IPS-18a (cell line): Measurements from ENCODE around the gene PREP.

Source experiments
- H3K27ac ChIP-seq: one replicate; pipeline ENCODE4 v1.5.1; 2013; ENCODE audit warnings: low read length
- H3K27me3 ChIP-seq: one replicate; pipeline ENCODE4 v1.6.1; 2013; ENCODE audit warnings: mild to moderate bottlenecking, low read length; ENCODE audit not compliant: control insufficient read depth, insufficient read depth
- H3K36me3 ChIP-seq: one replicate; pipeline ENCODE4 v1.6.1; 2013; ENCODE audit warnings: low read depth, low read length; ENCODE audit not compliant: control insufficient read depth
- H3K4me1 ChIP-seq: one replicate; pipeline ENCODE4 v1.6.1; 2013; ENCODE audit warnings: low read depth, low read length; ENCODE audit not compliant: control insufficient read depth
- H3K4me3 ChIP-seq: one replicate; pipeline ENCODE4 v1.5.1; 2013; ENCODE audit warnings: low read length
- H3K9ac ChIP-seq: one replicate; pipeline ENCODE4 v1.6.1; 2013; ENCODE audit warnings: mild to moderate bottlenecking, low read length, moderate library complexity
- H3K9me3 ChIP-seq: one replicate; pipeline ENCODE4 v1.6.1; 2013; ENCODE audit warnings: low read depth, low read length; ENCODE audit not compliant: control insufficient read depth

Gene PREP

DNA sequence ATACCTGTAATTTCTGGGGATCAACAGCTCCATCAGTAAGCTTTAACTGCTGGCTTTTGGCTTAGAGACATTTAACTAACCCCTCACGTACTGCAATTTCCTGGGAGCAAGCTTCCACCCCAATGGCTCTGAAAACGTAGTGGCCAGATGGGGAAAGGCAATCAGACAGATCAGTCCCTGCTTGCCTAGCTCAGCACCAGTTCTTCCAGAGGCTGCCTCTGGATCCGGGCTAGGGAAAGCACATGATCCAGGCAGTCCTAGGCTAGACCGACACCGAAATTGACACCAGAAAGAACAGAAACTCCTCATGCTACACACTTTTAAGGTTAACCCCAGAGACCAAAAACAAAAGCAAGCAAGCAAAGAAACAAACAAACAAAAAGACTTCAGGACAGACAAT is 13.3 kb downstream of the PREP start:
- Histone ChIP-seq H3K36me3 (peaks cover 3% of the 10 kb centered on the region), H3K9ac (no peak overlapping the region), H3K4me1 (no peaks in the 10 kb centered on the region), H3K9me3 (no peaks in the 10 kb centered on the region), H3K4me3 (no peak overlapping the region), H3K27me3 (no peaks in the 10 kb centered on the region), H3K27ac (no peak overlapping the region)

GRCh38 chr6:105388392-105388791 is 14.5 kb downstream of the PREP start:
- Histone ChIP-seq H3K27ac (no peak overlapping the region), H3K9me3 (no peaks in the 10 kb centered on the region), H3K9ac (no peak overlapping the region), H3K4me1 (no peaks in the 10 kb centered on the region), H3K4me3 (no peak overlapping the region), H3K36me3 (peaks cover 3% of the 10 kb centered on the region), H3K27me3 (no peaks in the 10 kb centered on the region)

DNA sequence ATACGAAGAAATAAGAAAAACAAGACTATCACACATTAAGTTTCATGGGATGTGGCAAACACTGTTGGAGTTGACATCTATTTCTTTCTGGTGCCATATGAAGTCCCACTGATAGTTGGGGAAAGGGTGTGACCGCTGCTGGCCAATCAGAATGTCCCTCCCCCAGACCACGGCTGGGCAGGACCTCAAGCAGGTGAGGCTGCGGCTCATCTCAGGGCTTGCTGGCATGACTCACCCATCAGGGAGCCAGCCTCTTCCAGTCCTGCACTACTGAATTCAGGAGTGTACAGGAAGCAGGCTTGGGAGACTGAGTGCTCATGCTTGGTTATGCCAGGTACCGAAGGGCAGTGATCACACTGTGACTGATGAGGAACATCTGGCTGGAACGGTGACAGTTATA is 18.9 kb downstream of the PREP start:
- Histone ChIP-seq H3K9me3 (no peaks in the 10 kb centered on the region), H3K27ac (no peak overlapping the region), H3K4me1 (no peaks in the 10 kb centered on the region), H3K4me3 (no peak overlapping the region), H3K36me3 (peaks cover 3% of the 10 kb centered on the region), H3K27me3 (no peaks in the 10 kb centered on the region), H3K9ac (no peak overlapping the region)

DNA sequence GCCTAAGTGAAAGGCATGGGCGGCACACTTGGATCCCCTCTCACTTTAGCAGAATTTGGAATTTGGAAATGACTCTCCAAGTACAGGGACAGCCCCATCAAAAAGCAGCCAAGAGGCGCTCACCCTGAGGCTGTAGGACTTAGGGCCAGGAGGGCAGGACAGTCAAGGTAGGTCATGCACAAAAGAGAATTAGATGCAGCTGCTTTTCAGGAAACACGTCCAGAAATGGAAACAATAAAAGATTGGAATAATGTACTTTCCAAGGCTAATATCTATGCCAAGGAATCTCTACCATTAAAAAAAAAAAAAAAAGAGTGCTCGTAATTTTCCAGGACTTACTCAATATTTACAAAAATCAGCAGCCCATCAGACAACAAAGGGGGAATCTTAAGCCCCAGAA is 19.9 kb downstream of the PREP start:
- Histone ChIP-seq H3K4me3 (no peak overlapping the region), H3K9me3 (no peaks in the 10 kb centered on the region), H3K27ac (no peak overlapping the region), H3K27me3 (no peaks in the 10 kb centered on the region), H3K36me3 (peaks cover 3% of the 10 kb centered on the region), H3K9ac (no peak overlapping the region), H3K4me1 (no peaks in the 10 kb centered on the region)

DNA sequence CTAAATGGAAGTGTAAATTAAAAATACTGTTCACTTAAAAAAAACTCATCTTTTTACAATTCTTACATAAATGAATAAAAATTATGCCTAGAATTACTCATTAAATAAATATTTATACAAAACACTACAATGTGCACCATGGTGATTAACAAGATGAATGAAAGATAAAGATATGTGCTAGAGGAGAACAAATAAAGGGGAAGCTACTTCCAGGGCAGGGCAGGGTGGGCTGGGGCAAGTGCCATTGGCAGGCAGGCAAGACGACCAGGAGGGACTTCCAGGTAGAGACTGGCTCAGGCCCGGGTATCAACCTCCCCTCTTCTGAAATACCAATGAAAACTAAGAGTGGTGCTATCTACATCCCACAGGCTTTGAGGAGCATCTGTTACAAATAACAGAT is 20.4 kb downstream of the PREP start:
- H3K27me3 ChIP-seq: no peaks in the 10 kb centered on the region
- H3K4me3 ChIP-seq: no peak overlapping the region
- H3K4me1 ChIP-seq: no peaks in the 10 kb centered on the region
- H3K9ac ChIP-seq: no peak overlapping the region
- H3K27ac ChIP-seq: no peak overlapping the region
- peaks cover 3% of the 10 kb centered on the region for H3K36me3 ChIP-seq
- no peaks in the 10 kb centered on the region for H3K9me3 ChIP-seq

DNA sequence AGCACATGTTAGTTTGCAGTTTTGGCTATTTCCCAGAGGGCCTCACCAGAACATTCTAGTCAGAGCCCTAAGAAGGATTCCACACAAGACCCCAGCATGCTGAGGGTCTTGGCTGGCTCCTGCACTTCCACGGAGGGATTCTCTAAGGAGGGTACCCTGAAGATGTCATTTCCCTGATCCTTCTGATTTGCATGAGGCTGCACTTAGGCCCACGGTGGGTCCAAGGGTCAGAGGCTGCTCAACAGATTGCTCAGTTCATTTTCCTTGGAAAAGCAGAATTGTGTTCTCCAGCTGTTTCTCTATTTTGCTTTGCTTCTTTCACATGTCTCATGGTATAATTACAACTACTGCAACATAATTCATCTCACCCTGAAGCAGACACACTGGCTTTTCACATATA is 22.2 kb downstream of the PREP start:
- H3K9me3 ChIP-seq: no peaks in the 10 kb centered on the region
- no peak overlapping the region for H3K4me3 ChIP-seq
- no peak overlapping the region for H3K9ac ChIP-seq
- H3K4me1 ChIP-seq: no peaks in the 10 kb centered on the region
- H3K36me3 ChIP-seq: peaks cover 4% of the 10 kb centered on the region
- no peak overlapping the region for H3K27ac ChIP-seq
- no peaks in the 10 kb centered on the region for H3K27me3 ChIP-seq

- Histone ChIP-seq H3K27ac (no peak overlapping the region), H3K9ac (no peak overlapping the region), H3K36me3 (peaks cover 30% of the 10 kb centered on the region), H3K9me3 (no peaks in the 10 kb centered on the region), H3K4me1 (no peaks in the 10 kb centered on the region), H3K4me3 (no peak overlapping the region), H3K27me3 (no peaks in the 10 kb centered on the region)
Measured at GRCh38 chr6:105375797-105376196, 27.1 kb downstream of the PREP start.

DNA sequence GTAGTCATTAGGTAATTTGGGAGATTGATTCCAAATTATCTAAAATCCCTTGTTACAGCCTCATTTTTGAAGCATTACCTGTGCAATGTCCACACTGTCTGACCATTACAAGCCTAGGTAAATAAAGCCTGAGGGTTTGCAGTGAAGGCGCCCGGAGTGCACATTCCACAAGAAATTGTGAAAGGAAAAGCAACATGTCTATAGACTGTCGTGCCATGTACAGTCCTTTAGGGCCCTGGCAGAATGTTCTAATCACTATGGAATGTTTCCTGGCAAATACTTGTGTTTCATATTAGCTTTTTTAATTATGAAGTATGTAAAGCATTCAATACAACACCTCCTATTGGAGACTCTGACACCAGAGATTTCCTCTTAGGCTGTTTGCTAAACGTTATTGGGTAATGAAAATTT is 28.9 kb downstream of the PREP start:
- H3K9ac ChIP-seq: no peak overlapping the region
- no peak overlapping the region for H3K4me3 ChIP-seq
- H3K27me3 ChIP-seq: no peaks in the 10 kb centered on the region
- peaks cover 30% of the 10 kb centered on the region for H3K36me3 ChIP-seq
- no peaks in the 10 kb centered on the region for H3K4me1 ChIP-seq
- H3K27ac ChIP-seq: no peak overlapping the region
- no peaks in the 10 kb centered on the region for H3K9me3 ChIP-seq

GRCh38 chr6:105373481-105373880 is 29.4 kb downstream of the PREP start:
- H3K9ac ChIP-seq: no peak overlapping the region
- H3K27me3 ChIP-seq: no peaks in the 10 kb centered on the region
- H3K4me3 ChIP-seq: no peak overlapping the region
- H3K4me1 ChIP-seq: no peaks in the 10 kb centered on the region
- H3K9me3 ChIP-seq: no peaks in the 10 kb centered on the region
- peaks cover 30% of the 10 kb centered on the region for H3K36me3 ChIP-seq
- no peak overlapping the region for H3K27ac ChIP-seq

DNA sequence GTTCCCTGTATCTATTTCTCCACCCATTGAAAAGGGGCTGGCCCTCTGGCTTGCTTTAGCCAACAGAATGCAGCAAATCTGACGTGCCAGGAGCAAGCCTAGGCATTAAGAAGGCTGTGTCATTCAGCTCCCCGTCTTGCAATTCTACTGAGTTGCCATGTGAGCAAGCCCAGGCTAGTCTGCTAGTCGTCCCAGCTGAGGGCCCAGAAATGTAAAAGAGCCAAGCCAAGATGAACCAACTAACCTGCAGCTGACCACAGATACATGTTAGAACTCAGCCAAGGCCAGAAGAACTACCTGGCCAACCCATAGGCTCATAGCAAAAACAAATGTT is 30.1 kb downstream of the PREP start:
- Histone ChIP-seq H3K4me3 (no peak overlapping the region), H3K4me1 (no peaks in the 10 kb centered on the region), H3K27ac (no peak overlapping the region), H3K9ac (no peak overlapping the region), H3K36me3 (peaks cover 34% of the 10 kb centered on the region), H3K9me3 (no peaks in the 10 kb centered on the region), H3K27me3 (no peaks in the 10 kb centered on the region)

DNA sequence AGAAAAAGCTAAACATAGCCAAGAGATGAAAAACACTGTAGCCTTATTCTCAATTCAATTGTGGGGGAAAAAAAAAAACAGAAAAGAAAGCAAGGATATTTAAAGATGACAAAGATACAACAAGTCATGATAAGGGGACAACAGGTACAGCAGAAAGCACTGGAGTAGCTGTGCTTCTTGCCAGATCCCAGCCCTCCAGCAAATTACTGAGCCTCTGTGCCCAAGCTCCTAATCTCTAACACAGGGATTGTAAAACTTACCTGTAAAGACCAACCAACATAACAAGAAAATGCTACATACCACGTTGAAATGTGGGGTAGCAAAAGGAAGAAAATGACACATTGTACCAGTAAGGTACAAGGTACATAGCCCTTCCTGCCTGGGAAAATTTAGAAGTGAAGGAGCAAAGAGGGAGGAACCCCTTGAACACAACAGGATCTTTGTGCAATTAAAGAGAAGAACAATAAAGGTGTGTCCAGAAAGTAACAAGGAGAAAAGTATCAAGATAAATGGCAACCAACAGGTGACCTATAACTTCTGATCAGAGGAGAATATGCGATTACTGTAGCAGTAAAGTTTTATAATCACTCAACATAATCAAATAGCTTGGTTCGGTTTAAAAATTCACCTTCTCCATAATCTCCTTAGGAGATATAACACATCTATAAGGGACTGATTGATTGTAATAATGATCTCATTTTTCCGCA is 30.6 kb downstream of the PREP start:
- no peak overlapping the region for H3K27ac ChIP-seq
- H3K9ac ChIP-seq: no peak overlapping the region
- peaks cover 34% of the 10 kb centered on the region for H3K36me3 ChIP-seq

DNA sequence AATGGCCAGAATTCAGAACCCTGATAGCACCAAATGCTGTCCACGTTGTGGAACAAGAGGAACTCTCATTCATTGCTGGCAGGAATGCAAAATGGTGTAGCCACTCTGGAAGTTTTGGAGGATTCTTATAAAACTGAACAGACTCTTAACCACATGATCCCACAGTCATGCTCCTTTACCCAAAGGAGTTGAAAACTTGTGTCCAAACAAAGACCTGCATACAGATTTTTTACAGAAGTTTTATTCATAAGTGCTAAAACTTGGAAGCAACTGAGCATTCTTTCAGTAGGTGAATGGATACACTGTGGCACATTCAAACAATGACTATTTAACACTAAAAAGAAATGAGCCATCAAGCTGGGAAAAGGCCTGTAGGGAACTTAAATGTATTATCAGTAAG is 32.5 kb downstream of the PREP start:
- Histone ChIP-seq H3K36me3 (peaks cover 35% of the 10 kb centered on the region), H3K27ac (no peak overlapping the region), H3K9ac (no peak overlapping the region), H3K27me3 (no peaks in the 10 kb centered on the region), H3K9me3 (no peaks in the 10 kb centered on the region), H3K4me3 (no peak overlapping the region), H3K4me1 (no peaks in the 10 kb centered on the region)

More for the DNA sequence above, 30.6 kb downstream of the PREP start:
- no peak overlapping the region for H3K4me3 ChIP-seq
- no peaks in the 10 kb centered on the region for H3K9me3 ChIP-seq
- H3K27me3 ChIP-seq: no peaks in the 10 kb centered on the region
- no peaks in the 10 kb centered on the region for H3K4me1 ChIP-seq
